Smooth muscle cell (in vitro differentiated cells): ENCODE data around the gene THADA. TPM values are rescaled to one million over a fixed set of nuclear protein-coding genes. Genes with fewer than 3 reads are reported as not detected.

Experiments used
- DNase-seq: peaks from one replicate; lab custom pipeline; 2025; ENCODE audit not compliant: unreplicated experiment; lab: John Stamatoyannopoulos, UW
- H2AFZ ChIP-seq: fragments of 200-600 bp; sonication (generic); 2 replicates; pipeline ENCODE4 v1.6.0; 2016; ENCODE audit warnings: antibody characterized with exemption, low read depth, mild to moderate bottlenecking
- H3F3A ChIP-seq: fragments of 200-600 bp; sonication (generic); 2 replicates; pipeline ENCODE4 v1.6.0; 2017; ENCODE audit warnings: antibody characterized with exemption, low read depth
- H3K27ac ChIP-seq: fragments of 200-600 bp; sonication (generic); 2 replicates; pipeline ENCODE4 v1.5.1; 2016; ENCODE audit warnings: low read depth, mild to moderate bottlenecking
- H3K27me3 ChIP-seq: fragments of 200-600 bp; sonication (generic); 2 replicates; pipeline ENCODE4 v1.6.1; 2016; ENCODE audit warnings: low read depth, mild to moderate bottlenecking
- H3K36me3 ChIP-seq: fragments of 200-600 bp; sonication (generic); 2 replicates; pipeline ENCODE4 v1.5.1; 2016; ENCODE audit warnings: low read depth
- H3K4me1 ChIP-seq: fragments of 200-600 bp; sonication (generic); 2 replicates; pipeline ENCODE4 v1.5.1; 2016; ENCODE audit warnings: low read depth
- H3K4me2 ChIP-seq: fragments of 200-600 bp; sonication (generic); 2 replicates; pipeline ENCODE4 v1.6.0; 2016; ENCODE audit warnings: mild to moderate bottlenecking
- H3K4me3 ChIP-seq: fragments of 200-600 bp; sonication (generic); 2 replicates; pipeline ENCODE4 v1.5.1; 2016; ENCODE audit warnings: mild to moderate bottlenecking
- H3K79me2 ChIP-seq: fragments of 200-600 bp; sonication (generic); 2 replicates; pipeline ENCODE4 v1.6.0; 2016; ENCODE audit warnings: low read depth, mild to moderate bottlenecking
- H3K9ac ChIP-seq: fragments of 200-600 bp; sonication (generic); 2 replicates; pipeline ENCODE4 v1.6.0; 2016; ENCODE audit warnings: low read depth
- H3K9me3 ChIP-seq: fragments of 200-600 bp; sonication (generic); replicated peaks from 2 replicates; pipeline ENCODE4 v1.5.1; 2016; ENCODE audit warnings: low read depth
- H4K20me1 ChIP-seq: fragments of 200-600 bp; sonication (generic); 2 replicates; pipeline ENCODE4 v1.6.0; 2016; ENCODE audit warnings: low read depth
- WGBS: methylation state at CpG from one replicate; pipeline ENCODE4 v1.1.7; 2016; ENCODE audit warnings: low lambda C conversion rate; 5-methylcytosine and 5-hydroxymethylcytosine counted together
- polyA plus RNA-seq: library from polyadenylated mRNA; unstranded; fragments of >200 nt; fragmentation: Nextera tagmentation; extraction: Ambion mirVana; gene quantifications from 2 replicates; pipeline ENCODE4 v1.2.1, GENCODE V29; 2016
- total RNA-seq: library from RNA; depleted of rRNA; stranded (reverse); fragments of >200 nt; gene quantifications from 2 replicates; pipeline ENCODE4 v1.2.3, GENCODE V29; 2014
- TF ChIP-seq, protein P1 (sequence below): fragments of 200-600 bp; sonication (generic); IDR thresholded peaks from 2 replicates; pipeline ENCODE4 v1.5.1; 2017; ENCODE audit warnings: borderline replicate concordance, mild to moderate bottlenecking, antibody characterized with exemption; ENCODE audit not compliant: insufficient read depth, poor library complexity, severe bottlenecking

The THADA gene
- total and polyA plus RNA-seq, 2 experiments from 2014 or later, result 11.3 to 20.9 TPM

DNA sequence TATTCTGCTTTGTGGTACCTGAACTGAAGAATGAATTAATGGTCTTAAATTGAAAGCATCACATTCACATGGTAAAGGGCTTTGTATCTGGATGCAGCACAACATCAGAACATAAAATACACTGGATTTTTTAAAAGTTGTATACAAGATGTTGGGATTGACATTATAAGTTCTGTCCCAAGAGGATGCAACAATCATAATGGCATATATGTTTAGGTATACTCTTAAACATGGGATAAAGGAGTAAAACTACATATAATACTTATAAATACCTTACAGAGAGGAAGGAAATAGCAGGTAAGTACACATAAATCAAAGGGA lies 171.9 kb downstream of the THADA start:
- DNase-seq, result no peak
- H3K27ac ChIP-seq, result no peak overlapping the region
- H3K9me3 ChIP-seq, result no peaks in the 10 kb centered on the region
- H3K9ac ChIP-seq, result no peak overlapping the region
- no peak overlapping the region for H3K4me3 ChIP-seq
- no peaks in the 10 kb centered on the region for H4K20me1 ChIP-seq
- H3K27me3 ChIP-seq, result no peaks in the 10 kb centered on the region
- no peaks in the 10 kb centered on the region for H3K36me3 ChIP-seq
- TF ChIP-seq, protein P1, sequence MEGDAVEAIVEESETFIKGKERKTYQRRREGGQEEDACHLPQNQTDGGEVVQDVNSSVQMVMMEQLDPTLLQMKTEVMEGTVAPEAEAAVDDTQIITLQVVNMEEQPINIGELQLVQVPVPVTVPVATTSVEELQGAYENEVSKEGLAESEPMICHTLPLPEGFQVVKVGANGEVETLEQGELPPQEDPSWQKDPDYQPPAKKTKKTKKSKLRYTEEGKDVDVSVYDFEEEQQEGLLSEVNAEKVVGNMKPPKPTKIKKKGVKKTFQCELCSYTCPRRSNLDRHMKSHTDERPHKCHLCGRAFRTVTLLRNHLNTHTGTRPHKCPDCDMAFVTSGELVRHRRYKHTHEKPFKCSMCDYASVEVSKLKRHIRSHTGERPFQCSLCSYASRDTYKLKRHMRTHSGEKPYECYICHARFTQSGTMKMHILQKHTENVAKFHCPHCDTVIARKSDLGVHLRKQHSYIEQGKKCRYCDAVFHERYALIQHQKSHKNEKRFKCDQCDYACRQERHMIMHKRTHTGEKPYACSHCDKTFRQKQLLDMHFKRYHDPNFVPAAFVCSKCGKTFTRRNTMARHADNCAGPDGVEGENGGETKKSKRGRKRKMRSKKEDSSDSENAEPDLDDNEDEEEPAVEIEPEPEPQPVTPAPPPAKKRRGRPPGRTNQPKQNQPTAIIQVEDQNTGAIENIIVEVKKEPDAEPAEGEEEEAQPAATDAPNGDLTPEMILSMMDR, result no peak
- H2AFZ ChIP-seq, result no peak overlapping the region
- peaks cover 7% of the 10 kb centered on the region for H3K4me1 ChIP-seq
- no peaks in the 10 kb centered on the region for H3K79me2 ChIP-seq
- H3K4me2 ChIP-seq, result no peak overlapping the region
- H3F3A ChIP-seq, result peaks cover 12% of the 10 kb centered on the region

DNA sequence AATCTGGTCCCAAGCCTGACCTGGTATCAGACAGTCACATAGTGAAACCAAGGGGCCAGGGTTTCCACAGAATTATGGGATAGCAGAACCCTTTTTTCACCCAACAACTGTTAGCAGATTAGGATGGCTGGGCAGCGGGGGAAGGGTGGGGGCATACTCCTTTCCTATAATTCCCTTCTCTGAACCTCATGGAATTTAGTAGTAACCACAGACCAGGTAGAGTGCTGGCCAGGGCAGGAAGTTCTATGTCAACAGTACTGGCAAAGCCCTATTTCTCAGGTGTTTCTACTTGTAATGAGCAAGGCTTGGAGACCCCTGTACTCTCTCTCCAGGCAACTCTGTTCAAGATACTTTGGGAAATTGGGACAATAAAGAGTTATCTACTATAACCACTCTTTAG lies 174.6 kb downstream of the THADA start:
- 92% methylated on average over 1 of the region's 1 CpG for WGBS
- H3K79me2 ChIP-seq, result no peaks in the 10 kb centered on the region
- H4K20me1 ChIP-seq, result no peaks in the 10 kb centered on the region
- no peak for DNase-seq
- no peaks in the 10 kb centered on the region for H3K9me3 ChIP-seq
- TF ChIP-seq, protein P1, result no peak
- H3K4me2 ChIP-seq, result no peak overlapping the region
- peaks cover 8% of the 10 kb centered on the region for H3F3A ChIP-seq
- no peak overlapping the region for H3K27ac ChIP-seq
- no peak overlapping the region for H2AFZ ChIP-seq
- no peak overlapping the region for H3K4me3 ChIP-seq
- no peaks in the 10 kb centered on the region for H3K36me3 ChIP-seq
- H3K27me3 ChIP-seq, result no peaks in the 10 kb centered on the region
- peaks cover 7% of the 10 kb centered on the region for H3K4me1 ChIP-seq
- H3K9ac ChIP-seq, result no peak overlapping the region

DNA sequence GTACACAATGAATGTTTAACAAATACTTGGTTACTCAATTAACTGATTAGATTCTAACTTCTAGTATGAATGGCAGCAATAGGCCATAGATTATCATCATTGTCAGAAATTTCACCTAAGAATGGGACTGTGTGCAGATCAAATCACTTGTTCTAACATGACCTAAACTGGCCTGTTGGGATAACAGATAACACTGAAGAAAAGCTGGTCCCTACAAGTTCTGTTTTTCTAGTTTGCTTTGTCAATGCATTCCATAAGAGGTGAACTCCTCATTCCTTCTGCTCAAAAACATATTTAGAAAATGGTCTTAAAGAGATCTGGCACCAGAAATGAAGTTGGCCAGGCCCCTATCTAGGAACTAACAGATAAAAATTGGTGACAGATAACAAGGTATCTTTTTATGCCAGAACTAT lies 175.4 kb downstream of the THADA start:
- Histone ChIP-seq H3K27ac (no peak overlapping the region), H3K4me3 (no peak overlapping the region), H2AFZ (no peak overlapping the region), H3F3A (peaks cover 4% of the 10 kb centered on the region), H3K27me3 (no peaks in the 10 kb centered on the region), H3K9ac (no peak overlapping the region), H3K4me2 (no peak overlapping the region), H3K36me3 (no peaks in the 10 kb centered on the region), H3K79me2 (no peaks in the 10 kb centered on the region), H4K20me1 (no peaks in the 10 kb centered on the region), H3K9me3 (no peaks in the 10 kb centered on the region), H3K4me1 (no peaks in the 10 kb centered on the region)
- TF ChIP-seq, protein P1, result no peak
- DNase-seq, result no peak

DNA sequence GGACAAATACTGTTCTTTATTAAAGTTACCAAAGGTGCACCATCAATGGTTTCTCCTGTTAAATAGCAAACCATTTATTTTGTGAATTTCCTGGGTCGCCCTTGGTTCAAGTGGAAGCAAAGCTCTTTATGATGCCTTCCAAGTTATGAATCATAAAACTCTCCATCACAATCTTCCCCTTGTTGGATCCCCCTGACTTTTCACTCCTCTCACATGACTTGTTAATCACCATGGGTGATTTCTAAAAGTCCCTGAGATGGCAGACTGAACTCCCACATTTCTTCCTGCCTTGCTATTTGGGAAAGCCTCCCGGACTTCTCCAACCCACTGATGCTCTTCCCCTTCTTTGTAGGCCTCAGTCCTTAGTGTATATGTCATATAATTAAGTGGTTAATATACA lies 176.0 kb downstream of the THADA start:
- H3K27me3 ChIP-seq, result no peaks in the 10 kb centered on the region
- no peak overlapping the region for H2AFZ ChIP-seq
- no peaks in the 10 kb centered on the region for H3K9me3 ChIP-seq
- no peaks in the 10 kb centered on the region for H3K4me1 ChIP-seq
- H3K27ac ChIP-seq, result no peak overlapping the region
- no peak overlapping the region for H3K4me3 ChIP-seq
- no peaks in the 10 kb centered on the region for H4K20me1 ChIP-seq
- TF ChIP-seq, protein P1, result no peak
- DNase-seq, result no peak
- no peak overlapping the region for H3K4me2 ChIP-seq
- WGBS, result 98% methylated on average over 2 of the region's 2 CpGs
- no peaks in the 10 kb centered on the region for H3K79me2 ChIP-seq
- H3K36me3 ChIP-seq, result no peaks in the 10 kb centered on the region
- H3K9ac ChIP-seq, result no peak overlapping the region
- H3F3A ChIP-seq, result peaks cover under 1% of the 10 kb centered on the region
